Esophagus muscularis mucosa (tissue), 4 donors: ENCODE measurements around the gene NRG4. TPM values are rescaled to one million over a fixed set of nuclear protein-coding genes. Genes with fewer than 3 reads are reported as not detected.
"Not testable (repeated sequence)": the region's sequence is repeated elsewhere in the genome, so short reads cannot be mapped to it uniquely, and the experiment has no call there.

Experiments used
- DNase-seq: peaks from one replicate; pipeline ENCODE4 v3.0.0-alpha.2; 2017; ENCODE audit errors: extremely low spot score
- H3K27ac ChIP-seq, 4 donors: fragments of 200-600 bp; sonication (generic); replicated peaks in 1 of 4; 1 replicate in 3 of 4; 2 replicates in 1 of 4; pipeline ENCODE4 v1.5.1; 2016 to 2019; ENCODE audit warnings: mild to moderate bottlenecking in 1 of 4
- H3K27me3 ChIP-seq, 4 donors: fragments of 200-600 bp; sonication (generic); one replicate each; pipeline versions ENCODE4 v1.5.1 to v1.6.0; 2016 to 2019
- H3K36me3 ChIP-seq, 4 donors: fragments of 200-600 bp; sonication (generic); one replicate each; pipeline ENCODE4 v1.5.1; 2016 to 2019
- H3K4me1 ChIP-seq, 4 donors: fragments of 200-600 bp; sonication (generic); one replicate each; pipeline ENCODE4 v1.5.1; 2016 to 2019
- H3K4me3 ChIP-seq, 4 donors: fragments of 200-600 bp; sonication (generic); 1 replicate in 2 of 4; 2 replicates in 2 of 4; pipeline ENCODE4 v1.5.1; 2016 to 2019; ENCODE audit warnings: mild to moderate bottlenecking in 4 of 4, moderate library complexity in 1 of 4
- H3K9me3 ChIP-seq, 4 donors: fragments of 200-600 bp; sonication (generic); 1 replicate in 3 of 4; 2 replicates in 1 of 4; pipeline ENCODE4 v1.5.1; 2016 to 2019
- EP300 ChIP-seq: sonication (generic); formaldehyde crosslinking; IDR thresholded peaks from one replicate; pipeline ENCODE4 v1.6.1; 2017; ENCODE audit warnings: antibody characterized with exemption
- POLR2A ChIP-seq: fragments of 450-650 bp; IDR thresholded peaks from one replicate; pipeline ENCODE4 v1.6.1; 2017; ENCODE audit warnings: antibody characterized with exemption, moderate library complexity, mild to moderate bottlenecking, low read depth
- POLR2AphosphoS5 ChIP-seq, 2 donors: sonication (generic); formaldehyde crosslinking; IDR thresholded peaks; one replicate each; pipeline ENCODE4 v1.6.1; 2017; ENCODE audit warnings: antibody characterized with exemption in 2 of 2
- WGBS: methylation state at CpG from one replicate; pipeline ENCODE4 v1.1.5; 2018; 5-methylcytosine and 5-hydroxymethylcytosine counted together
- intact Hi-C: fragments of 100-400 bp; cut with DNase I; formaldehyde crosslinking; loops from one replicate; pipeline ENCODE4 v1.15.1; 2023
- total RNA-seq, 4 donors: library from RNA; depleted of rRNA; stranded (reverse); fragments of >200 nt; gene quantifications; one replicate each; pipeline versions ENCODE4 v1.1.0 to v1.2.1, GENCODE V29; 2016
- TF ChIP-seq, protein P1 (sequence below), 3 experiments: fragments of 200-600 bp in 2 of 3; fragments of 450-650 bp in 1 of 3; sonication (generic) in 2 of 3; IDR thresholded peaks; one replicate each; pipeline ENCODE4 v1.5.1; 2017 to 2019; ENCODE audit warnings: antibody characterized with exemption in 3 of 3, mild to moderate bottlenecking in 2 of 3, moderate library complexity in 1 of 3

NRG4 gene
- total RNA-seq, 4 donors from 2014 or later = not detected

DNA sequence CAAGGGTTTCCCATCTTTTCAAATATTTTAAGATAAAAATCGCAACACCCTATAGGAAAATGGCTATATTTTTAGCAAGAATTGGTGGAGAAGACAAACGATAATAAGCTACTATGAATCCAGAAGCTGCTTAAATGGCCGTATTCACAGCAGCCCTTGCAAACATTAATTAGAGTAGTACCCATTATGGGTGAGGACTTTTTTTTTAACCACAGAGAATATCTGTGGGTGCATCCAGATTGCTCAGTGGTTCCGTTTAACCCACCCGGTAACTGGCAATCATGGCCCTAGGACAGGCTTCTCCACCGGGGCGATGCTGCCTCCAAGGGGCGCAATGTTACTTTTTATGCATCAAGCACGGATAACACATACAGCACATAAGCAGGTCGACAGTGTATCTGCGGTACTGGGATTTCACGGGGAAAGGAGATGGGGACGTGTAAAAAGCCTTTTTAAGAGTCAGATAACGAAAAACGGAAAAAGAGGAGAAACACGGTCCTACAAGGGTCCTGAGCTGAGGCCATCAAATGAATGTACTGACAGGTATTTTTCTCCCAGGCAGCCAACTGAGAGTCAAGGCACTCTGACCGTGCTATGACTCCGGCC lies 46.6 kb upstream of the NRG4 start:
- Histone ChIP-seq H3K36me3 (no peaks in the 10 kb centered on the region), H3K9me3 (no peaks in the 10 kb centered on the region), H3K4me1 (peaks cover 0 to 28% (median 26%) of the 10 kb centered on the region in 4 donors), H3K27ac (no peak overlapping the region), H3K27me3 (peaks cover 0 to 52% (median 10%) of the 10 kb centered on the region in 4 donors), H3K4me3 (peak overlapping the region; percentile 63 to 71 (median 64))
- intact Hi-C loops = no loop called here
- DNase-seq = no peak
- 12% methylated on average over 18 of the region's 18 CpGs for WGBS
- TF ChIP-seq POLR2A (no peak), POLR2AphosphoS5 (IDR thresholded peaks at IDR 0.05) (no peak), EP300 (no peak)
- TF ChIP-seq, protein P1, sequence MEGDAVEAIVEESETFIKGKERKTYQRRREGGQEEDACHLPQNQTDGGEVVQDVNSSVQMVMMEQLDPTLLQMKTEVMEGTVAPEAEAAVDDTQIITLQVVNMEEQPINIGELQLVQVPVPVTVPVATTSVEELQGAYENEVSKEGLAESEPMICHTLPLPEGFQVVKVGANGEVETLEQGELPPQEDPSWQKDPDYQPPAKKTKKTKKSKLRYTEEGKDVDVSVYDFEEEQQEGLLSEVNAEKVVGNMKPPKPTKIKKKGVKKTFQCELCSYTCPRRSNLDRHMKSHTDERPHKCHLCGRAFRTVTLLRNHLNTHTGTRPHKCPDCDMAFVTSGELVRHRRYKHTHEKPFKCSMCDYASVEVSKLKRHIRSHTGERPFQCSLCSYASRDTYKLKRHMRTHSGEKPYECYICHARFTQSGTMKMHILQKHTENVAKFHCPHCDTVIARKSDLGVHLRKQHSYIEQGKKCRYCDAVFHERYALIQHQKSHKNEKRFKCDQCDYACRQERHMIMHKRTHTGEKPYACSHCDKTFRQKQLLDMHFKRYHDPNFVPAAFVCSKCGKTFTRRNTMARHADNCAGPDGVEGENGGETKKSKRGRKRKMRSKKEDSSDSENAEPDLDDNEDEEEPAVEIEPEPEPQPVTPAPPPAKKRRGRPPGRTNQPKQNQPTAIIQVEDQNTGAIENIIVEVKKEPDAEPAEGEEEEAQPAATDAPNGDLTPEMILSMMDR (IDR thresholded peaks at IDR 0.05) = no peak

DNA sequence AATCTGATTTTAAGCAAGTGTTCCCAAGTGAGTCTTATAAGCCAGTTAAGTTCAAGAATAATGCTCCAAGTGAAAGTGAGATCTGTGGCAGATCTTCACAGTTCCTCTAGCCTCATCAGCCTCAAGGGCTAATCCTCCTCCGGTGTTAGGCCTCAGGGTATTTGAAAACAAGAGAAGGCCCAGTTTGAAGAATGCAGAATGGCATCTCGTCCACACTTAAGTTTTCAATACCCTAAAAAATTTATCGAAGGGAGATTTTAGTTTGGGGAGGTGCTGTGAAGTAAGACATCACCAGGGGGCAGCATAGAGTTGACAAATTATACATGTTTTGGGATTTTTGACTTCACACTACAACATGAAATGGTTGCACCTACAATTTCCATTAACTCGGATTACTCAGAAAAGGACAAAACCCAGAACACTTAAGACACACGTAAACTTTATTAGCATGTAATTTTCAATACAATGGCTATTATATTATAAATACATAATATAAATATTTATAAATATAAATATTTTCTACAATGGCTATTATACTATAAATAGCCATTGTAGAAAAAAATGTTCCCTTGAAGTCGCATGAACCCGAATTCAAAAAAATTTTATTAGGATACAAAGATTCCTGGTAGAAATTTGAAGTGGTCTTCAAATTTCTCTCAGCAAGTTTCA lies 45.2 kb upstream of the NRG4 start:
- WGBS = 1% methylated on average over 7 of the region's 7 CpGs
- DNase-seq = no peak
- Histone ChIP-seq H3K4me1 (peaks cover 0 to 28% (median 26%) of the 10 kb centered on the region in 4 donors), H3K9me3 (no peaks in the 10 kb centered on the region), H3K27ac (no peak overlapping the region), H3K27me3 (peaks cover 0 to 52% (median 10%) of the 10 kb centered on the region in 4 donors), H3K36me3 (no peaks in the 10 kb centered on the region), H3K4me3 (peak overlapping the region in 1 of 4 donors; percentile 8)
- intact Hi-C loops = loop anchor here (2.0 kb wide), 1 partner anchor 81 kb away; no protein-coding TSS in a partner anchor
- TF ChIP-seq, protein P1 (IDR thresholded peaks at IDR 0.05) = peak; percentile 57 to 79 (median 77)
- TF ChIP-seq POLR2A (no peak), EP300 (no peak), POLR2AphosphoS5 (IDR thresholded peaks at IDR 0.05) (no peak)

DNA sequence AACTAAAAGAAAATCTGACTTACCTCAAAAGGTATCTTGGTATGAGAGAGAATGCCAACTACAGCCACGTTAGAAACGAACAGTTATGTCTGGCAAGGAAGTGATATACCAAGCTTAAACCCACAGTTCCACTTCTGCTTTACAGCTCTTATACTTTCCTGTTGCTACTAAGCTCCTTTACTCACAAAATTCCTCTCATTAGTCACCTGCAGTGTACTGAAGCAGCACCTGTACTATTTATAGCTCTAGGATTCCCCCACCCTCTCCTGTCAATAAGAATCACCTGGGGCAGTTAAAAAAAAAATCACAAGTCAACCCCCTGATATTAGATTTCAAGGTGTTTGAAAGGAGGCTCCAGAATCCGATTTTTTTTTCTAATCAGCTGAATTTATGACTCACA lies 44.7 kb upstream of the NRG4 start:
- H3K4me3 ChIP-seq = peak overlapping the region in 1 of 4 donors; percentile 8
- H3K36me3 ChIP-seq = no peaks in the 10 kb centered on the region
- 14% methylated on average over 3 of the region's 3 CpGs for WGBS

DNA sequence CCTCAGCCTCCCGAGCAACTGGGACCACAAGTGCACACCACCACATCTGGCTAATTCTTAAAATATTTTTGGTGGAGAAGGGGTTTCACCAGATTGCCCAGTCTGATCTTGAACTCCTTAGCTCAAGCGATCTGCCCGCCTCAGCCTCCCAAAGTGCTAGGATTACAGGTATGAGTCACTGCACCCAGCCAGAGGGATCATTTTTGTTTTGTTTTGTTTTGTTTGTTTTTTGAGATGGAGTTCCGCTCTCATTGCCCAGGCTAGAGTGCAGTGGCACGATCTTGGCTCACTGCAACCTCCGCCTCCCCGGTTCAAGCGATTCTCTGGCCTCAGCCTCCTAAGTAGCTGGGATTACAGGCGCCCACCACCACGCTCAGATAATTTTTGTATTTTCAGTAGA lies 42.0 kb upstream of the NRG4 start:
- H3K27me3 ChIP-seq = peaks cover 0 to 45% (median 6%) of the 10 kb centered on the region in 4 donors
- H3K9me3 ChIP-seq, H3K4me3 ChIP-seq, DNase-seq, H3K27ac ChIP-seq, intact Hi-C loops, H3K36me3 ChIP-seq: not testable (repeated sequence)
- H3K4me1 ChIP-seq = peaks cover 0 to 16% (median 15%) of the 10 kb centered on the region in 4 donors
- WGBS = 90% methylated on average over 10 of the region's 10 CpGs

More for the DNA sequence above, 44.7 kb upstream of the NRG4 start:
- TF ChIP-seq POLR2AphosphoS5 (IDR thresholded peaks at IDR 0.05) (no peak), POLR2A (no peak), EP300 (no peak)
- TF ChIP-seq, protein P1 (IDR thresholded peaks at IDR 0.05) = no peak
- intact Hi-C loops = loop anchor here (2.0 kb wide), 1 partner anchor 82 kb away; no protein-coding TSS in a partner anchor
- peaks cover 0 to 28% (median 26%) of the 10 kb centered on the region in 4 donors for H3K4me1 ChIP-seq
- no peaks in the 10 kb centered on the region for H3K9me3 ChIP-seq
- peaks cover 0 to 52% (median 10%) of the 10 kb centered on the region in 4 donors for H3K27me3 ChIP-seq
- no peak overlapping the region for H3K27ac ChIP-seq
- no peak for DNase-seq

DNA sequence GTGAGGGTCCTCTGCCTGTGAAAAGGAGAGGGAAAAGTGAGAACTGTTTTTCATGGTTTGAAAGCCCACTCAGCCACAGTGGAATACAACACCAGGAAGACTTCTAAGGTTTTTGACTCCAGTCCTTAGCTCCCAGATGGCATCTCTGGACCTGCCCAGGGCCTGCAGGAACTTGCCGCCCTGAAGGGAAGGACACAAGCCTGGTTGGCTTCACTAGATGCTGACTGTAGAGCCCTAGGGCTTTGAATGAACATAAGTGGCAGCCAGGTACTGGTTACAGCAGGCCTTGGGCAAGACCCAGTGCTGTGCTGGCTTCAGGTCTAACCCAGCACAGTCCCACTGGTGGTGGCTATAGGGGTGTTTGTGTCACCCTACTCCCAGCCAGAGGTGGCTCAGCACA lies 26.3 kb upstream of the NRG4 start:
- H3K27me3 ChIP-seq = peaks cover 0 to 12% (median 0%) of the 10 kb centered on the region in 4 donors
- intact Hi-C loops = no loop called here
- TF ChIP-seq POLR2AphosphoS5 (IDR thresholded peaks at IDR 0.05) = no peak
- TF ChIP-seq POLR2A = no peak
- 60% methylated on average over 1 of the region's 1 CpG for WGBS
- H3K36me3 ChIP-seq = no peaks in the 10 kb centered on the region
- H3K27ac ChIP-seq = no peak overlapping the region
- no peak for DNase-seq
- peaks cover 0 to 42% (median 18%) of the 10 kb centered on the region in 4 donors for H3K9me3 ChIP-seq
- H3K4me1 ChIP-seq = no peaks in the 10 kb centered on the region
- H3K4me3 ChIP-seq = no peak overlapping the region
